Measurements from ENCODE around the gene EVI2A.
A peak's percentile ranks its signal among the peaks of the same experiment; 100 is the strongest.
"Not testable (repeated sequence)": the region's sequence is repeated elsewhere in the genome, so short reads cannot be mapped to it uniquely, and the experiment has no call there.

Gene EVI2A

DNA sequence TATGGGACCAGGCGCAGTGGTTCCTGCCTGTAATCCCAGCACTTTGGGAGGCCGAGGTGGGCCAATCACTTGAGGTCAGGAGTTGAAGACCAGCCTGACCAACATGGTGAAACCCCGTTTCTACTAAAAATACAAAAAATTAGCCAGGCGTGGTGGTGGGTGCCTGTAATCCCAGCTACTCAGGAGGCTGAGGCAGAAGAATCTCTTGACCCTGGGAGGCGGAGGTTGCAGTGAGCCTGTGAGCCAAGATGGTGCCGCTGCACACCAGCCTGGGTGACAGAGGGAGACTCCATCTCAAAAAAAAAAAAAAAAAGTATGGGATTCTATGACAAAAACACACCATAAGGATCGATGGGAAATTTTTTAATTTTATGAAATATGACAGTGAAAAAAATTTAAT lies 9.2 kb downstream of the EVI2A start:
- peak in 1 of 2 donors; percentile 13 for DNase-seq (ENCODE audit: low read depth in 2 of 2)

DNA sequence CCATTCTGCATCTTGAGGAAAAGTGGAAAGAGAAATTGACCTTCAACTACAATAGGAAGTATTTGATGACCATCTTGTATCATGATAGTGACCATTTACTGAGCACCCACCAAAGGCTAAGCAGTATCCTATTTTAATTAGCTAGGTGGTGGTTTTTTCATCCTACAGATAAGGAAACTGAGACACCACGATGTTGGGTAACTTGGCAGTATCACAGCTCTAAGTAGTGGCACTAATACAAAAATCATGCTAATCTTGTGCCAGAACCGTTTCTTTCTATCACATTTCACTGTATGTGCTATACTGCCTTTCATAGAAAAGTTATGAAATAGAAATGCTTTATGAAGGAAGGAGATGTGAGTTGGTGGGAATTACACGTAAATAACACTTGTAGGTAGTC lies 9.9 kb downstream of the EVI2A start:
- no peak for DNase-seq (ENCODE audit: low read depth in 2 of 2)

- DNase-seq (ENCODE audit: low read depth in 2 of 2): no peak
Observed at GRCh38 chr17:31310886-31311285, 10.5 kb downstream of the EVI2A start.

DNA sequence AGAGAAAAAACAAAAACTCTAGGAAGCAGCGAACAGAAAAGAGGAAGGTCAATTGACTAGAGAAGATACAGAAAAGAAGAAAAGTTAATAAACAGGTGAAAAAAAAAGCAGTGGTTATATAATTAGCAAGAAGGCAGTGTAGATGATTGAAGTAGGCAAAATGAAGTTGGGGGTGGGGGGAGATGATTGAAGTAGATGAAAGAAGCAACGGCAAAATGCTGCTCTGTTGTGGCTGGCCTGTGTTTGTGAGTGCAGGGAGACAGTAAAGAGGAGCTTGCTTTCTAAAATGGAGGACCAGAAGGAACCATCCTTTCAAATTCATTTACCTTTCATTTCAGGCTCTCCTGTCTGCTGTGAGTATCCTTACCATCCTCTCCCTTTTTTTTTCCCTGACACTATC lies 11.2 kb downstream of the EVI2A start:
- DNase-seq (ENCODE audit: low read depth in 2 of 2): peak in 1 of 2 donors; percentile 30

GRCh38 chr17:31309556-31309955 lies 11.9 kb downstream of the EVI2A start:
- no peak for DNase-seq (ENCODE audit: low read depth in 2 of 2)

DNA sequence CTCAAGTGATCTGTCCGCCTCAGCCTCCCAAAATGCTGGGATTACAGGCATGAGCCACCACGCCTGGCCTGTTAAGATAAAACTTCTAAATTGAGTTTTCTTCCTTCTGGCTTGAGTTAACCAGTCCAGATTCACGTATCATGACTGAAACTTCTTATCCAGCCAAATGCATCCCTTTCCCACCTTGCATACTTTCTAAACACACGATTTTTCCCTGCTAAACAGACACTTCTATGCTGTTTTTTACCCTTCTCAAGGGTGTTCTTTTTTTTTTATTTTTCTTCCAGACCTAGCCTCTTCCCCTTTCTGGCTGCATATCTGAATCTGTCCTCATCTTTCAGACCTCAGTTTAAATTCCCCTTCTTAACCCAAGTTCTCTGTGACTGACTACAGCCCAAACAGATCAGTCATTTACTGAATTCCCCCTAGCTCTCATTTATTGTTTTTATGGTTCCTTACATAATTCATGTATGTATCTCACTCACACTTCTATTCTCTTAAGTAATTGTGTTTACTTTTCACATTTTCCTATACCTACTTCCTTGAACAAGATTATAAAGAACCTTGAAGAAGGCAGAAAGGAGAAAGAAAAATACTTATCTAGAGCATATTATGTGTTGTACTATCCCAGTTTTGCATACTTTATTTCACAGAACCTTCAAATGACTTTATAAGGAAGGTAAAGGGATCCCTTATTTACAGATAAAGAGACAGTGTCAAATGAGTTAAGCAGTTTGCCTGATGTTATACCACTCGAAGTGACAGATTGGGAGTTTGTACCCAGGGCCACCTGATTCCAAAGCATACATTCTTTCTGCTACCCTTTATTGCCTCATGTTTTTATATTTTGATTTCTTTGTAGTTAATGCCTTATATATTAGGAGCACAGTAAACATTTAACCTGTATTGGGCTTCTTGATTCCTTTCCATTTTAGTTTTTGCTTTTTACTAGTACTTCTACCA lies 12.8 kb downstream of the EVI2A start:
- no peak for DNase-seq (ENCODE audit: low read depth in 2 of 2)

GRCh38 chr17:31307640-31308039 lies 13.8 kb downstream of the EVI2A start:
- no peak for DNase-seq (ENCODE audit: low read depth in 2 of 2)

- no peak for DNase-seq (ENCODE audit: low read depth in 2 of 2)
Observed at GRCh38 chr17:31299624-31300023, 21.8 kb downstream of the EVI2A start.

DNA sequence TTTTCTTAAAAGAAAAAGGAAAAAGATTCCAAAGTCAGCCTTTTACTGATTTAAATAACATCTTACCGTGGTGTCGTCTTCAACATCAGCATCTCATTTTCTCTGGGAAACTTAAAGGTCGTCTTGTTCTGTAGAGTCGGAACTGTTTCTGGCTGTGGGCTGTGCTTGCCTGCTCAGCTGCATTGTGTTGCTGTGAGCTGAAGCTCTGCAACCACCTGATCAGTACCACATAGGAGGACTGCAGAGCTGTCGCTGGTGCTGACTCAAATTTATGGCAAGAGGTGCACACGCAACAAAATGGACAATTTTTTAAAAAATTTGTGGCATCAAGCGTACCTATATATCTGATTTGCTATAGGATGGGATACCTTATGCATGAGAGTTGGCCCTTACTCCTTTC lies 24.3 kb downstream of the EVI2A start, which contains the start of gene OMG:
Gene OMG (minus strand): TSS at position 150 of the 400 bp plus-strand sequence. CDS start 908 bp downstream, outside the sequence.
- DNase-seq (ENCODE audit: low read depth in 2 of 2): no peak

GRCh38 chr17:31296142-31296541 lies 25.3 kb downstream of the EVI2A start:
- no peak for DNase-seq (ENCODE audit: low read depth in 2 of 2)

GRCh38 chr17:31295489-31295871 lies 25.9 kb downstream of the EVI2A start:
- no peak for DNase-seq (ENCODE audit: low read depth in 2 of 2)

- no peak for DNase-seq (ENCODE audit: low read depth in 2 of 2)
Observed at GRCh38 chr17:31294820-31295488, 26.5 kb downstream of the EVI2A start.

DNA sequence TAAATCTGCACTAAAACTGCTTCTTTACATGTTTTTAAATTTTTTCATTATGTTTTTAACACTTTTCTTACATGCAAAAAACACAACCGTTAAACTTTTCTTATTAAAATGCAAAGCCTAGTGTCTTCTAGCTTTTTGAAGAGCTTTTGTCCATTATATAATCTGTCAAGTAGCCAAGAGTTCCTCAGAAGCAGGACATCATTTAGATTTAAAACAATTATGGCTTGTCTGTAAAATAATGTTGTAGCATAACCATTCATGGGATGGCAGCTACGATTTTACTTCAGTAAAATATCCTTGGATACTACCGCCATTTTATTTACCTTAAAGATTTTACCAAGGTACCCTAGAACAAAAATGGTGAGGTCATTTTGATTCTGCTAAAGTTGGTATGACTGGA lies 27.2 kb downstream of the EVI2A start:
- no peak for DNase-seq (ENCODE audit: low read depth in 2 of 2)

- no peak for DNase-seq (ENCODE audit: low read depth in 2 of 2)
Observed at GRCh38 chr17:31293581-31293980, 27.8 kb downstream of the EVI2A start.

GRCh38 chr17:31291820-31292219 lies 29.6 kb downstream of the EVI2A start:
- no peak for DNase-seq (ENCODE audit: low read depth in 2 of 2)

DNA sequence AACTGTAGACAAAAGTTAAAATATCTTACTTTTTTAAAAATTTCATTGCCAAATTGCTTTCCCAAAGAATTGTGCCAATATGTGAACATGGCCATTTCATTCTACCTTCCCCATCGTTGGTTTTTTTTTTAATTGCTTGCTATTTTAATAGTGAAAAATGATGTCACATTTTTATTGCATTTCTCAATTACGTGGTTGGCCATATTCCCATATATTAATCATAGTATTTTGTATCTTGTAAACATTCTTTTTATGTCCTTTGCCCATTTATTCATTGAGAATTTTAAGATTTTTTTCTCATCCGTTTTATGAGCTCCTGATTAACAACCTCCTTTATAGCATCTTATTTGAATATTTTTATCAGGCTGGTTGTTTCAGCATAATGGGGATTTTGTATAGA lies 31.6 kb downstream of the EVI2A start:
- DNase-seq (ENCODE audit: low read depth in 2 of 2): no peak

GRCh38 chr17:31287932-31288331 lies 33.5 kb downstream of the EVI2A start:
- not testable (repeated sequence) for DNase-seq (ENCODE audit: low read depth in 2 of 2)

GRCh38 chr17:31286587-31286986 lies 34.8 kb downstream of the EVI2A start:
- DNase-seq (ENCODE audit: low read depth in 2 of 2): no peak

DNA sequence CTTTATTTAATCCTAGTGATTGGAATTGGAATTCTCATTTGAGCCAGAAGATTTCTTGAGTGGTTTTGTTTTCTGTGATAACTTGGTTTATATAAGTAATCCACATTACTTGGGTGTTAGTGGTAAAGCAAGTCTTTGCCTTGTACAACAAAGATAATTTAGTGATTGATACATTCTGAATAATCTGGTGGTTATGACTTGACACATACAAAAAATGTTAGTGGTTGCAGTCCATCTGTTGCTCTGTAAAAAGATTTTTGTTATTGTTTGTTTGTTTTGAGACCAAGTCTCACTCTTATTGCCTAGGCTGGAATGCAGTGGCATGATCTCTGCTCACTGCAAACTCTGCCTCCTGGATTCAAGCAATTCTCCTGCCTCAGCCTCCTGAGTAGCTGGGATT lies 37.6 kb downstream of the EVI2A start:
- DNase-seq (ENCODE audit: low read depth in 2 of 2): no peak

DNA sequence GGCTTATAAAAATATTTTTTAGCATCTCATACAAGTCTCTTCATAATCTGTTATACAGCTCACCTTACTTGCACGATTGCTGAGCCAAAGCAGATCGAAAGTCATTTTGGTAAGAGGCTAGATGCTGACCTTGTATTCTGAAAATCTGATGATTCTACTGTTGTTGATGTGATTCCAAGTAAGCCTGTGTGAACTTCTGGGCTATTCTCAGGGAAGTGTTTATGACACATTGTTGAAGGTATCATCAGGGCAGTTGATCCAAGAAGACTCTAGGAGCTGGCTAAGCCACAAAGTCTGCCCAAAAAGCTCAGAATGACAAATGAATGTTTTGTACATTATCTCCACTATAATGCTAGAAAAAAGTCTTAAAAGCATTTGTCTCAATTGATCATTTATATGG lies 40.4 kb downstream of the EVI2A start:
- DNase-seq (ENCODE audit: low read depth in 2 of 2): no peak

GRCh38 chr17:31279401-31279800 lies 42.0 kb downstream of the EVI2A start:
- no peak for DNase-seq (ENCODE audit: low read depth in 2 of 2)

GRCh38 chr17:31275116-31275515 lies 46.3 kb downstream of the EVI2A start:
- no peak for DNase-seq (ENCODE audit: low read depth in 2 of 2)

DNA sequence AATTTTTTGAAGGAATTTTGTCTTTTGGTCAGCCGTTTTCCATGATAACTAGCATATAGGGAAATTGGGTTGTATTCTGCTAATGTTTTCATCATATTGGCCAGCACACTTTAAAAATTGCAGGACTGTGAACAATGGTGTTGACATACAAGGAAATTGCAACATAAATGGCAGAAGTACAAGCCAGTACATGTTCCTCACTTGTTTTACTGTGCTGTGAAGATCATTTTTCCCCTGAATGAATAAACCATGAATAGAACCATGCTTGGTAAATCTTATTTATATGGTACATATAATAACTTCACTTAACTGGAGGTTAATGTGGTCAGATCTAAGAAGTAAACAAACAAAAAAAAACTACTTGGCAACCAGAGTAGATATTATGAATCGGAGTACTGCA lies 47.2 kb downstream of the EVI2A start:
- DNase-seq (ENCODE audit: low read depth in 2 of 2): no peak

Measured in stimulated activated CD8-positive, alpha-beta memory T cell treated with anti-CD3 and anti-CD28 coated beads, Interleukin-2, amount 100 ng/mL, for 1 hour (primary cell).